NCI-H1436 (cell line): ENCODE results near the gene SUGCT.
"Not testable (repeated sequence)": the region's sequence is repeated elsewhere in the genome, so short reads cannot be mapped to it uniquely, and the experiment has no call there.

ENCODE experiments used
- DNase-seq: peaks from one replicate; lab custom pipeline; 2025; lab: John Stamatoyannopoulos, UW

Gene SUGCT

DNA sequence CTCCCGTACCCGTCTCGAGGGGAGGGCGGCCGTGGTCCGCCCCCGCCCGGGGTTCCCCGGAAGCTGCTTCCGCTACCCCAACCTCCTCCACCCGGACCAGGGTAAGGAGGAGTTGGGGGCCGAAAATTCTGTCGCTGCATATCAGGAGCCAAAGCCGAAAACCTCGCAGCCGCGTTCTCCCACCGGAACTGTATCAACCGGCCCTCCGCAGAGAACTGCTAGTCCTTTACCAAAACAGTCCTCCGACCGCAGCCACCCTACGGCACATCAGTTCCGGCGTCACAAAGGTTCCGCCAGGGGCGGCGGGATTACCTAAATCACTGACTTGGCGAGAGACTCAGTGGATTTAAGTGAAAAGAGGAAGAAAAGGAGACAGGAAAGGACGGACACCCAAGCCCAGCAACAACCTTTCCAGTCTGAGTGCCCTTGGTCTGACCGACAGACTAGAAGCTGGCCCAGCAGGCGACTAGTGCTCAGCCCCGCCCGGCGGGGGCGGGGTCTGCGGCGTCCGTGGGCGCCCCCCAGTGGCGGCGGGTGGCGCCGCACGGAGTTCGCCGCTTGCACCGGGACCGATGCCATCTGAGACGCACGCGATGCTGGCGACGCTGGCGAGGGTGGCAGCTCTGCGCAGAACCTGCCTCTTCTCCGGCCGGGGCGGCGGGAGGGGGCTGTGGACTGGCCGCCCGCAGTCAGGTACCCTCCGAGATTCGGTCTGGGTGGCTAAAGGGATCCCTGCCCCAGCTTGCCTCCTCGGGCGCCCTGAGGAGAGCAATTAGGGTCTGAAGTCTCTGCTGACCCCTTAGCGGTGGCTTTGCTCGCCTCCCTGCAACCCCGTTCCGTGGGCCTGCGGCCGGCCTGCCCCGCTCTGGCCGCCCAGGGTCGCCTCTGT lies at the start of gene SUGCT, which contains the start of gene MPLKIP:
Gene SUGCT, plus strand, starts transcription at position 578 of the 889 bp plus-strand sequence.
Gene MPLKIP, minus strand, starts transcription at position 195 of the 889 bp plus-strand sequence. Its CDS starts 55 bp downstream, at position 140.
- peak; percentile 73 for DNase-seq

DNA sequence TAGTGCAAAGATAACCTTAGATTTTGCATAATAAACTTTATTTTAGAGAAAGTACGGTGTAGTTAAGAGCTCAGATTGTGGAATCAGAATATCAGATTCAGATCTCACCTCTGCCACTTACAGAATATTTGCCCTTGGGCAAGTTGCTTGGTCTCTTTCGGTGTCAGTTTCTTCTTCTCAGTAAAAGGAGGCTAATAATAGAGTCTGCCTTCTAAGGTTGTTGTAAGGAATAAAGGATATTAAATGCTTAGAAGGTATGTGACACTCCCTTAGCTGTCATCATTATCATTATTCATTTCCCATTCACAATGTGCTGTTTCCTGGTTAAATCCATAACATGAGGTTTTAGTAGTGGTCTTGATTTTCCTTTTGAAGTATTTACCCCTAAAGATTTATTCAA lies 42.6 kb upstream of the SUGCT start:
- no peak for DNase-seq

DNA sequence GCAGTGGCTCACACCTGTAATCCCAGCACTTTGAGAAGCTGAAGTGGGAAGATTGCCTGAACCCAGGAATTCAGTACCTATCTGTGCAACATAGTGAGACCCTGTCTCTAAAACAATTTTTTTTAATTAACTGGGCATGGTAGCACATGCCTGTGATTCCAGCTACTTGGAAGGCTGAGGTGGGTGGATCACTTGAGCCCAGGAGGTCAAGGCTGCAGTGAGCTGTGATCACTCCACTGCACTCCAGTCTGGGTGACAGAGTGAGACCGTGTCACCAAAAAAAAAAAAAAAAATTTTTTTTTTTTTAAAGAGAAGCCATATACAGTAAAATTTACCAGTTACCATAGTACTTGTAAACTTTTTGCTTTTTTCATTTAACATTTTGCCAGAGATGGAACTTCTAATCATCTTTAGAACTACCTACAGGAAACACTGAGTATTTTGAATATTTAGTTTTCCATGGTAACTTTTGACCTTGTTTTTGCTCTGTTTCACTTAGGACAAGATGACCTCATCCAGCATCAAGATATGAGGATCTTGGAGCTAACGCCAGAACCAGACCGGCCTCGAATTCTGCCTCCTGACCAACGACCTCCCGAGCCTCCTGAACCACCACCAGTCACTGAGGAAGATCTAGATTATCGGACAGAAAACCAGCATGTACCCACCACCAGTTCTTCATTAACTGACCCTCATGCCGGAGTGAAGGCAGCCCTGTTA lies 41.0 kb upstream of the SUGCT start:
- no peak for DNase-seq

DNA sequence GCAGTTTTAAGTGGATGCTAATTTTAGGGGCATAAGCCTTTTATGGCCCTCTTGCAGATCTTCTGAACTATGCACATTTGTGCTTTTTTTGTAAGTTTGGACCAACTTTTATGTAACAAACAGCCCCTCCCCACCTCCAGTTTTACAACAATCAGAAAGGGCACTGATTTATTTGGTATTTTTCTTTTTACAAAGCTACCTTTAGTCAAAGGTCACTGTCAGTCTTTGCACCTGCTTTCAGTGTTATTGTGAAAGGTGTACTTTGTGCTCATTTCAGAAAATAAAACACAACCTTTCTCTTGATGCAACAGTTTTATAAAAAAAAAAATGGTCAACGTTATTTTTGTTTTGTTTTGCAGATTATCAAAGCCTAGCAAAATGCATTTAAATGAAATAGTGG lies 39.6 kb upstream of the SUGCT start:
- DNase-seq, result no peak

DNA sequence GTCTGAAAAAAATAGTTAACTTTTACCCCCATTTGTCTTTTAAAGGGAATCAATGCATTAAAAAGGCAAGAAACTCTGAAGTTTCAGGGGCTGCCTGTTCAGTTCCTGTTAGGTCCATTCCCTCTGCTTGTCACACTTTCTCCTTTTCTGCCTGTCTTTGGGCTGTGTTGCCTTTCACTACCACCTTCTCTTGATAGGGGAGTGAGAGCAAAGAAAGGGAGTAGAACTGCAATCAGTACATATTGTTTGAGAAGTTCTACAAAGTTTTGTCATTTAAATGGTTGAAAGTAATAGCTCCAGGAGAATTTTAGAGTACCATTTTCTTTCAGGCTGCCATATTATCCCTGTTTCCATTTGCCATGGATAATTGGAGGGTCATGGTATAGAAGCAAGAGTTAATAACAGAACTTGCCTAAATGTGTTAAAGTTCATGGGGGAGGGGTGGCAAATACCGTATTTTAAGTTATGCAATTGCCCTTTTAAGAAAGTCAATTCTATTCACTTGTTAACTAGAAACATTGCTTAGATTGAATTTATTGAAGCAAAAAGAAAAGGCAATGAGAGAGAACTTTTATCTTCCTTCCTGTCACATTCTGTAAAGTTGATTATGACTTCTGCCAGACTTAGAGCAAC lies 39.0 kb upstream of the SUGCT start:
- DNase-seq, result no peak

GRCh38 chr7:40097728-40098127 lies 37.1 kb upstream of the SUGCT start:
- no peak for DNase-seq

GRCh38 chr7:40098810-40099209 lies 36.0 kb upstream of the SUGCT start:
- no peak for DNase-seq

DNA sequence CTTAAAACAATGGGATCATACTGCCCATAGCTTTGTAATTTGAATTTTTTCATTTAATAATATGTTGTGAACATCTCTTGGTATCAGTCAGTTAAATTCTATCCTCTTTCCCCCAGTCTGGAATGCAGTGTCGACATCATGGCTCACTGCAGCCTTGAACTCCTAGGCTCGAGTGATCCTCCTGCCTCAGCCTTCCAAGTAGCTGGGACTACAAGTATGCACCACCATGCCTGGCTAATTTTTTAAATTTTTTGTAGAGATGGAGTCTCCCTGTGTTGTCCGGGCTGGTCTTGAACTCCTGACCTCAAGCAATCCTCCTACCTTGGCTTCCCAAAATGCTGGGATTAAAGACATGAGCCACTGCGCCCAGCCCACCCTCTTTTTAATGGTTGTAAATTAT lies 35.0 kb upstream of the SUGCT start:
- no peak for DNase-seq

GRCh38 chr7:40101201-40101600 lies 33.6 kb upstream of the SUGCT start:
- no peak for DNase-seq

DNA sequence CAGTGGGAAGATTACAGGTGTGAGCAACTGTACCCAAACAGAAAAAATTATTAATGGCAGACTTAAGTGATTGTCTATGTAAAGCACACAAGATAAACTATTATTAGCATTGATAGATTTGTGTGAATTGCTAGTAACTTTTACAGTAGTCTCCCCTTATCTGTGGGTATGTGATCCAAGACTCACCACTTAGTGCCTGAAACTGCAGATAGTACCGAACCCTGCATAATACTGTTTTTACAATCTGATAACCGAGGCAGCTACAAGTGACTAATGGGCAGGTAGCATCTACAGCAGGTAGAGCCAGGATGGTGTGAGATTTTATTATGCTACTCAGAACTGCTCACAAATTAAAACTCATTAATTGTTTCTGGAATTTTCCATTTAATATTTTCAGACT lies 31.9 kb upstream of the SUGCT start:
- DNase-seq, result no peak

GRCh38 chr7:40105879-40106473 lies 28.8 kb upstream of the SUGCT start:
- no peak for DNase-seq

GRCh38 chr7:40115936-40116335 lies 18.9 kb upstream of the SUGCT start:
- DNase-seq, result no peak

- not testable (repeated sequence) for DNase-seq
Measured at GRCh38 chr7:40117199-40117598, 17.6 kb upstream of the SUGCT start.

DNA sequence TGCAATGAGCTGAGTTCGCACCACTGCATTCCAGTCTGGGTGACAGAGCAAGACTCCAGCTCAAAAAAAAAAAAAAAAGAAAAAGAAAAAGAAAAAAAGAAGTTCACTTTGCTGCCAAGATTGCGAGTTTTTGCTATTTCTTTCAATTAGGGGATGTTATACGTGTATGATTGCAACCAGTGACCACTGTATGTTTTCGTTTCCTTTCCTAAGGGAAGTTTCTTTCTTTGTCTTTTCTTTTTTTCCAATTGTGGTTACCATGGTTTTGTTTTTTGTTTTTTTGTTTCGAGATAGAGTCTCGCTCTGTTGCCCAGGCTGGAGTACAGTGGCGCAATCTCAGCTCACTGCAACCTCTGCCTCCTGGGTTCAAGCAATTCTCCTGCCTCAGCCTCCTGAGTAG lies 16.6 kb upstream of the SUGCT start:
- DNase-seq, result not testable (repeated sequence)

DNA sequence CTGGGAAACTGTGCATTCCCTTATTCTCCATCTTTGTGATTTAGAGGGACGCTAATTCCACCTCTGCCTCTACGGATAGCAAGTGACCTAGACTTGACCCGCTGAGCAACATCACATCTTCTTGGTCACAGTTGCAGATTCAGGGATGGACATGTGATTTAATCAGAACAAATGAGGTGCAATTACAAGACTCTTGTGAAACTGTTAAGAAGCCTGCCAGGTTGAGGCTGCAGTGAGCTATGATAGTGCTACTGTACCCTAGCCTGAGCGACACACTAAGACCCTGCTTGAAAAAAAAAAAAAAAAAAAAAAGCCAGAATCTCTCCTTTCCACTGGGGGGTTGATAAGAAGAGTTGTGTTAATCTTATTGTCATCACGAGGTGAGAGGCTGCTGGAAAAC lies 14.8 kb upstream of the SUGCT start:
- no peak for DNase-seq

GRCh38 chr7:40122100-40122939 lies 12.5 kb upstream of the SUGCT start:
- DNase-seq, result not testable (repeated sequence)

DNA sequence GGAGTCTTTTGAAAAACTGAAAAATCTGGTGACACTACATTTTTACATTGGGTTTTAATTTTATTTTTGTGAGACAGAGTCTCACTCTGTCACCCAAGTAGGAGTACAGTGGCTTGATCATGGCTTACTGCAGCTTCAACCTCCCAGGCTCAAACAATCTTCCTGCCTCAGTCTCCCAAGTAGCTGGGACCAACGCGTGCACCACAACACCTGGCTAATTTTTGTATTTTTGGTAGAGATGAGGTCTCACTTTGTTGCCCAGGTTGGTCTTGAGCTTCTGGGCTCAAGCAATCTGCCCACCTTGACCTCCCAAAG lies 11.9 kb upstream of the SUGCT start:
- DNase-seq, result no peak

GRCh38 chr7:40133561-40134427 lies 1.0 kb upstream of the SUGCT start:
- DNase-seq, result no peak

DNA sequence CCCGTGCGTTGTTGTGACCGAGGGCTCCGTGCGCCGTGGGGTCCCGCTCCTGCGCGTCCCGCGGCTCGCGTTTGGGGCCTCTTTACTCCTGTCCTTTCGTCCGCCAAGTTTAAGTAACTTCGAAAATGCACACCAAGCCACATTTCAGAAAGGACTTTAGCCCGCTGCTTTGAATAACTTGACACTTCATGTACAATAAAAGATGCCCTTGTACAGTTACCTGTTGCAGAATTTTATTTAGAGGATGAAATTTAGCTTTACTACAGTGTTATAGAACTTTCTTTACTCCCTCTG lies 459 bp downstream of the SUGCT start:
- DNase-seq, result no peak

DNA sequence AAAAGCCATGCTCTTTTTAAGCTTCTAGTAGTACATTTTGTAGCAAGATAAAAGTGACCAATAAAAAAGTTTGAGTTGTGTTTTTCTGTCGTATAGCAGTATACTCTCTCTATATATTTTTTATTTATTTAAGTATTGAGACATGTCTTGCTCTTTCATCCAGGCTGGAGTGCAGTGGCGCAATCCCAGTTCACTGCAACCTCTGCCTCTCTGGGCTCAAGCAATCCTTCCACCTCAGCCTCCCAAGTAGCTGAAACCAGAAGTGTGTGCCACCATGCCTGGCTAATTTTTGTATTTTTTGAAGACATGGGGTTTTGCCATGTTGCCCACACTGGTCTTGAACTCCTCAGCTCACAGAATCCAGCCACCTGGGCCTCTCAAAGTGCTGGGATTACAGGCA lies 2.8 kb downstream of the SUGCT start:
- DNase-seq, result no peak

DNA sequence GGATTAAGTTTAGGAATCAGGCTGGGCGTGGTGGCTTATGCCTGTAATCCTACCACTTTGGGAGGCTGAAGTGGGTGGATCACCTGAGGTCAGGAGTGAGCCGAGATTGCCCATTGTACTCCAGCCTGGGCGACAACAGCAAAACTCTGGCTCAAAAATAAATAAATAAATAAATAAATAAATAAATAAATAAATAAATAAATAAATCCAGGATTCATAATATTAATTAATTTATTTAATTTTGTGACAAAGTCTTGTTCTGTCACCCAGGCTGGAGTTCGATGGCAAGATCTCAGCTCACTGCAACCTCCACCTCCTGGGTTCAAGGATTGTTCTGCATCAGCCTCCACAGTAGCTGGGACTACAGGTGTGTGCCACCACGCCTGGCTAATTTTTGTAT lies 4.2 kb downstream of the SUGCT start:
- DNase-seq, result no peak
